Measurements from ENCODE around the gene LATS2.

Gene LATS2

DNA sequence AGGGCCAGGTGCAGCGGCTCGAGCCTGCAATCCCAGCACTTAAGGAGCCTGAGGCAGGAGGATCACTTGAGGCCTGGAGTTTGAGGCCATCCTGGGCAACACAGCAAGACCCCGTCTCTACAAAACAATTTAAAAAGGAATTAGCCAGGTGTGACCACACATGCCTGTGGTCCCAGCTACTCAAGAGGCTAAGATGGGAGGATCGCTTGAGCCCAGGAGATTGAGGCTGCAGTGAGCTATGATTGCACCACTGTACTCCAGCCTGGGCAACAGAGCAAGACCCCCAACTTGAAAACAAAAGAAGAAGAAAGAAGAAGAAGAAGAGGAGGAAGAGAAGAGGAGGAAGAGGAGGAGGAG, 47.7 kb downstream of the LATS2 start:
- no peak for DNase-seq

DNA sequence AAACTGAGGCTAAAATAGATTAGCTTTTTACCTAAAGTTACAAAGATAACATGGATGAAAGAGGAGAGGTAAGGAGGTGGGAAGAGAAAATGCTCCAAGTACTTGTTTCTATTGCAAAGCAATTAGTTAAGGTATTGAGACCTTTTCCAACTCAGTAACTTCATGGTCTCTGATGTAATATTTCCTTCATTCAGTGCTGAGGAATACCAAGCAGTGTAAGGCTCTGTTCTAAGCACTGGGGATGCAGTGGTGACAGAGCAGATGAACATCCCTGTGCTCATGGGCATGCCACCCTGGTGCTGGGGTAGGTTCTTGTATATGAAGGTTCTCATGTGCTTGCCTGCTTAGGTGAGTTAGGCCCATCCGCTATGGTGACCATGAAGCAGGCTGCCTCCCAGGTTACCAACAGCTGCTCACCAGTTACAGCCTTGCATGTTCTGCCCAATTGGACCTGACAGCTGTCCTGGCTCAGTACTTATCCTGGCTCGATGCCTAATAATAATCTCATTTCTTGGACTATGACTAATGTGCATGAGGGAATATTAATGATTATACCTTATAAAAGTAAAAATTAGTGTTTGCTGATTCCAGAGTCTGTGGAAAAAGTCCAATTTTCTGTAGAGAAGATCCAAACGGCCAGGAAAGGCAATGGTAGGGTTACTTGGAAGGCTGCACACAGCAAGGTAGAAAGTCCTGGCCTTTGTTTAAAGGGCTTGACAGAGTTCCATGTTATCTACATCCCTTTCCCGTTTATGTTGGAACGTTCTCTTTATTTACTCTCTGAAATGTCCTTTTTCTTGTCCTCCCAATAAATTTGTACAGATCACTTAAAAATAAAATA, 48.3 kb downstream of the LATS2 start:
- no peak for DNase-seq

DNA sequence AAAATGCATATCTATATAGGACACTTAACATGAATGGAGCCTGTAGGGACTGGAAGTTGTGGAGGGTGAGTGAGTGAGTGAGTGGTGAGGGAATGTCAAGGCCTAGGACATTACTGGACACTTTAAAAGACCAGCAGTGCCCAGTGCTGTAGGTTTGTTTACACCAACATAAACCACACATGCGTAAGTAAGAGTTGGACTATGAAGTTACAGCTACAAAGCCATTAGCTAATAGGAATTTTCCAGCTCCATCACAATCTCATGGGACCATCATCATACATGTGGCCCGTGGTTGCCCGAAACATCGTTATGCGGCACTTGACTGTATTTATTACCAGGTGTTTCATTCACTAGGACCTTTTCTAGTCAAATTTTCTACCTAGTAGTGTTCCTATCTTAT, 49.2 kb downstream of the LATS2 start:
- DNase-seq = no peak

DNA sequence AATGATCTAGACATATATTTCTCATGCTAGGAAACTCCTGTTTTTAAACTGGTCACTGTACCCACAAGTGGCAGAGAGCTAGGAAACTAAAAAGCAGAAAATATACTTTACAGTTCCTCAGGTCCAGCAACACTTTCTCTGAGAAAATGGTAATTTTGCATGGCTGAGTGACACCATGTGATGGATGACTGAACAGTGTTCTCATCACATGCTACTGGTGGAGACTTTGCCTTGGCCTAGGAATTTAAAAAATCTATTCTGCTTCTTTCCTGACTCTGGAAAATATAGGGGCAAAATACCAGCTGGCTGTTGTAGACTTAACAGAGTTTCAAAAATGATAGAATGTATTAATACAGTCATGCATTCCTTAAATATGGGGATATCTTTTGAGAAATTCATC, 50.0 kb downstream of the LATS2 start:
- no peak for DNase-seq

DNA sequence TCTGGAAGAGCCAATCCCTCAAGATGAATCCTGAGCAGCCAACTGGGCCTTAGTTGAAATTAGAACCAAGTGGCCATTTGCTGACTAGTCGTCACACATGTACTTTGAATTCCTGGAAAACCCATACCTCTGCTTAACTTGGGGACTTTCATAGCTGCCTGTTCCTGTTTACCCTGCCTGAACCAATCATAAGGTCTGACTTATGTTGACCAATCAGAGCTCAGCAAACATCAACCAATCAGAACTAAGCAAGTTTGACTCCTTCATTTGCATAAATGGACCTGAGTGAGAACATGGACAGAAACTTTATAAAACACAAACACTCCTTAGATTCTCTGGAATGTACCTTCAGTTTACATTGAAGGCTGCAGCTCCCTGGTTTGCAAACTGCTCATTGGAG, 50.8 kb downstream of the LATS2 start:
- DNase-seq = no peak

DNA sequence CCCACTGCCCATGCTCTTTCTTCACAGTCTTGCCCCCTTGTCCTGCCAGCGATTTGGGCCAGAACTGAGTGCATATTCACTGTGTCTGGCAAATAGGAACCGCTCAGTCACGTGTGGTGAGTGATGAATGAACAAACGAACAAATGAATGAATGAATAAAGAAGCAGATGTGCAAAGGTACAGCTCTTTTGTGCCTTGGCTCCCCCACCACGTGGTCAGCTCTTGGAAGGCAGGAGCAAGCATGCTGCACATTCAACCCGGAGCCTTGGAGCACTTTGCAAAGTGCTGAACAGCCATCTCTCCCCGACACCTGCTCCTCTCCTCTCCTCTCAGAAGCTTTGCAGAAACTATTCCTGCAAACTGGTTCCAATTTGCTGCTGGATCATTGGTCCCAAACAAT, 52.4 kb downstream of the LATS2 start:
- DNase-seq = no peak

DNA sequence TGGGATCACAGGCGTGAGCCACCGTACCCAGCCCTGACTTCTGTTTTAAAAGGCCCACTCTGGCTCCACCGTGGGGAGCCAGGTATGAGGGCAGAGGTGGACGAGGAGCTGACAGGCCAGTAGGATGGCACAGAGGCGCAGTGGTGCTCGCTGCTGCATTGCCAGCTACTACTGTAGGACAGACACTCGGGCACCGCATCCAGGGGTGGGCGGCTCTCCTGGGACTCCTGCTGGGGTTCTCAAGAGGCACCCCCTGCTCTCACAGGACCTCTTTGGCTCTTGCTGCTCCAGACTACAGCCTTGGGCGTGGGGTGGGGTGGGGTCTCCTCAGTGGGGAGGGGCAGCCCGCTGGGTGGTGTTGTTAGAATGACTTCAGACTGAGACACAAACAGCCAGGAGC, 53.4 kb downstream of the LATS2 start:
- DNase-seq = no peak

DNA sequence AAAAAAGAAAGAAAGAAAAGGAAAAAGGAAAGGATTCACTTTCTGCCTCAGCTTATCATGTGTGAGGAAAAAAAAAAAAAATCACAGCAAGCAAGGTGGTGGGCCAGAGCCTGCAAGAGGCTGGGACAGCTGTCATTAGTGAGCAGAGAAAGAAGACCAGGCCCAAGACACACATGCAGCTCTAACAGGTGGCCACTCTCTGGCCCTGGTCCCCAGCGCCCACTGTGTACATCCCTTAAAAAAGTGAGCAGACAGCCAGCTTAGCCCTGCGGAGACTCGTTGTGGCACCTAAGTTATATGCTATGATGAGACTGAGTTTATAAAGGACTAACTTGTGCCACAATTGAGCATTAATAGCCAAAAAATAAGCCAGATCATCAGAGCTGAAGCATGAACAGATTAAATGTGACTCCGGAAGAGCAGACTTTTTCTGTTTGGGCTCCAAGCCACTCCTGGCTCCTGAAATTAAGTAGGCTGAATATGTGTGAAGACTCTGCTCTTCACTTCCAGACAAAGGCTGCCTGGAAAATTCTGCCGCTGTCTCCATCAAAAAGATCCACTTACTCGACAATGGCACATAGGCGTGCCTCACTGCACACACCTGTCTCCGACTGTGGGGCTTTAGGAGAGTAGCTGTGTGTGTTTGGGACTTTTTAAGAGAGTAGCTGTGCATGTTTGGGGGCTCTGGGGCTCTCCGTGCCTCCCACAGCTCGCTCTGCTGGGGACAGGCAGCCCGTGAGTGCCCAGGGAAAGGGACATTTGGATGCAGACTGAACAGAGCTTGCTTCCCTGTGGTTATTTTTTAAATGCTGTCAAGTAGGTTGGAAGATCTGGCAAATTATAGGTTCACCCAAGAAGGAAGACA, 55.0 kb downstream of the LATS2 start:
- no peak for DNase-seq

DNA sequence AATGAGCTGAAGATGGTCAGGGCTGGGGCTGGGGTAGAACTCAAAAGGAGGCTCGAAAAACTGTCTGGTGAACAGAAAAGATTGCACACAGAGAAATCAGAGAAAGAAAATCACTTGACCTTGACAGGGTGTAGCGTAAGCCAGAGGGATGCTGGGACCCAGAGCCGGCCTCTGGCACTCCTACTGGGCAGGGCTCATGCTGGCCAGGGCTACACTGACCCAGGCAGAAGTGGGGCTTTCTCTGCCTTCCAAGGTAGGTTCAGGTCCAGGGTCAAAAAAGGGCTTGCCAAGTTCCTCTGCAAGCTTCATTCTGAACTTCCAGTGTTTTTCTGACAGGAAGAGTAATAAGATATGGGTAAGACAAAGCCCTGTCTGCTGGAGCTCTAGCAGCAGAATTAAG, 56.2 kb downstream of the LATS2 start:
- no peak for DNase-seq

DNA sequence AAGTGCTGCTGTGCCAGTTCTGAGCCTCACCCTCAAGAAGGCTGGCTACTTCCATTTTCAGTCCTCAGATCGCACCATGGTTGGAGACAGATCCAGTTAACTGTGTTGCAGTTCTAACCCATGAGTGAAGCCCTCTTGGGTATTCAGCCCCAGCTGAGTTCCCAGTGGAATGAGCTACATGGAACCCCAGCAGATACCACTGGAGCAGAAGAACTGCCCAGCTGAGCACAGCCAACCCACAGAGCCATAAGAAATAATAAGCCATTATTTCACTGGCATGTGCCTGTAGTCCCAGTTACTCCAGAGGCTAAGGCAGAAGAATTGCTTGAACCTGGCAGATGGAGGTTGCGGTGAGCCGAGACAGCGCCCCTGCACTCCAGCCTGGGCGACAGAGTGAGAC, 59.9 kb downstream of the LATS2 start:
- DNase-seq = no peak

DNA sequence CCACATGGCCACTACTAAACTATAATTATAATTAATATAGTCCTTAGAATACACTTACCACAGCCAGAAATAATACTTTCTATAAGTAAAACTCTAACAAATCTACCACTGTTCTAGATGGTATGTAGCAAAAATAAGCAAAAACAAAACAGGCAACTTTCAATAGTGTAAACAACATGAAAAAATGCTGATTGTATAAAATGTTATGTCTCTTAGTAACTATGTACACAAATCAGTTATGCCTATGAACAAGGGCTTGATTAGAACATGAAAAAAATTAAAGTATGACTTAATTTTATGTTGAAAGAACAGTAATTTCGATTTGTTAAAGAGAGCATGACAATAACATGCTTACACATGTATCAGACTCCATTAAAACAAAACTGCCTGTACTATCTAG, 60.7 kb downstream of the LATS2 start:
- DNase-seq = no peak

DNA sequence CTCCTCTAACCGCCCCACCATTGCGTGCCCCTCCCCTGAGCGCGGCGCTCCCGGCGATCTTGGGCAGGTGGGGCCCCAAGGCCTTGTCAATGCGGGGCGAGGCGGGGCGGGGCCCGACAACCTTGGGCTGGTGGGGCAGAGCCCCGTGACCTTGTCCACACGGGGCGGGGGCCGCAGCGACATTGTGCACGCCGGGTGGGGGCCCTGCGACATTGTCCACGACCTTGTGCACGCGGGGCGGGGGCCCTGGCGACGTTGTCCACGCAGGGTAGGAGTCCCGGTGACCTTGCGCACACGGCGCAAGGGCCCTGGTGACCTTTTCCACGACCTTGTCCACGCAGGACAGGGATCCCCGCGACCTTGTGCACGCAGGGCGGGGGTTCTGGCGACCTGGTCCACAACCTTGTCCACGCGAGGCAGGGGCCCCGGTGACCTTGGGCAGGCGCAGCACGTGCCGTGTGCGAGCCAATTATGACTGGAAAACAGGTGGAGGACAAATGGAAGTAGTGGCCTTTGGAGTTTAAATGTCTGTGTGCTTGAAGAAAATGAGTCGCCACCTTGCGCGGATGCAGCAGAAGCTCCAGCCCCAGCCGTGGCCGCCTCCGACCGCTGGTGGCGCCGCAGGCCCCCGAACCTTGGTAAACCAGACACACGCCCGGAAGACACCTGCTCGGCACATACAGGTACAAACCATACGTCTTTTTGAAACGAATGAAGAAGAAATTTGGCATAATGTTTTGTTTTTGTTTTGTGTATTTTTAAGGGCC, 62.6 kb downstream of the LATS2 start:
- DNase-seq = no peak

DNA sequence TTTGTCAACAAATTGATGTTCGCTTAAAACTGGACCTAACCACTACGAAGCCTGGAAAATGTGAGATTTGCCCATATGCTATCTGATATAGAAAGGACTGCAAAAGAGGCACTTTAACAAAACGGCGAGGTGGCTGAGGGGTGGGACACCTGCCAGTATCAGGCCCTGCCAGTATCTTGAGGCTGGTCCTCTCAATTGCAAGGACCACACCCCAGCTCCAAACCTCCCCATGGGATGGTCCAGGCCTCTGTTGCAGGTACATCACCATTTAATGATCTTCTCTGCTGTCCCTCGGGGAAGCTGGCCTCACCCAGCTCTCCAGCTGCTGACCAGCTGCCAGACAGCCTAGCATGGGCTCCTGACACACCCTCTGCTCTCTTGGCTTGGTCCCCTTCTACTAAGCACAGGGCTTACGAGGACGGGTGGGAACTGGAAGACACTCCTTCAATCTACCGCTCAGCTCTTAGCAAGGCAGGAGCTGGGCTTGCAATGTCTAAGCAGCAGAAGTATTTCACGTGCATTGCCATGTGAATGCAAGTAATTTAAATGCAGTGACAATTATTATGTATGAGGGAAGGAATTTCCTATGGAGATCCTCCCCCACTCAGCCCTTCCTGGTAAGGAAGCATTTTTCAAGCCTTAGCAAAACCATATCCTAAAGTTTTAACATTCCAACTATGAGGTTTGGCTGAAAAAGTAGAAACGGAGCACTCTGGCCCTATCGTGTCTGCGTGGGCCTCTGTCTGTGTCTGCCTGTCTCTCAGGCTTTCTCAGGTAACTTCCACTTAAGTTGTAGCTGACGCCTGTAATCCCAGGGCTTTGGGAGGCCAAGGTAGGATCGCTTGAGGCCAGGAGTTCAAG, 63.9 kb downstream of the LATS2 start:
- DNase-seq = no peak

DNA sequence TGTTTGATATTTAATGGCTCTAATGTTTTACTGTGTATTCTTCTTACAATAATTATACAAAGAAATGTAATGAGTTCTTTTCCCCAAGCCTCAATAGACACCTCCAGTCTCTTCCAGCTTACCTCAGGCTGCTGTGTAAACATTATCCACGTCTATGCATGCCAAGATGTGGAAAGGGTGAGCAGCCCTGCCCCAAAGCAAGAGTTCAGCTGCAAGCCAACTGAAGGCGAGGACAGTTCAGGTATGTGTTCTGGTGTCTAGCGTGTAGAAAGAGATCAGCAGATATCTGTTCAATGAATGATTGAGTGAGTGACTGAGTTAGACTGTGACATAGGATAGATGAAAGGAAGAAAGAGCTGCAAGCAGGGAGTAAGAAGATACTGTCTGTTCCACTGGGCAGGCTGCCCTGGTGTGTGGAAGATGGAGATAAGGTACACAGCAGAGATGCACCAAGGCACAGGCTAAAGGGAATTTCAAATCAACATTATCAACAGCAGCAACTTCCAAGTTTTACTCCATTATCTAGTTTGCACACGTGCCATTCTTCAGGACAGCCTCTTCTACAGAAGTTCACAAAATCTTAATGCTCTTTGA, 66.0 kb downstream of the LATS2 start:
- no peak for DNase-seq

DNA sequence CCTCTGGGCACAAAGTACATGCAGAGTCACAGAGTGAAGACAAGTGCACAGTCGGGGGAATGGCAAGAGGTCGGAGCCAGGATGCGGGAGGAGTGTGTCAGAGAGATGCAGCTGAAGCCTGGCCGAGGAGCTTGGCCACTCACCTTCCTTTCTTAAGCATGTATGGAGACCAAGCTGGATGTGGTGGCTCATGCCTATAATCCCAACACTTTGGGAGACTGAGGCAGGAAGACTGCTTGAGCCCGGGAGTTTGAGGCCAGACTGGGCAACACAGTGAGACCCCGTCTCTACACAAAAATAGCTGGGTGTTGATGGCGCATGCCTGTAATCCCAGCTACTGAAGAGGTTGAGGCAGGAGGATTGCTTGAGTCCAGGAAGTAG, 67.0 kb downstream of the LATS2 start:
- no peak for DNase-seq

DNA sequence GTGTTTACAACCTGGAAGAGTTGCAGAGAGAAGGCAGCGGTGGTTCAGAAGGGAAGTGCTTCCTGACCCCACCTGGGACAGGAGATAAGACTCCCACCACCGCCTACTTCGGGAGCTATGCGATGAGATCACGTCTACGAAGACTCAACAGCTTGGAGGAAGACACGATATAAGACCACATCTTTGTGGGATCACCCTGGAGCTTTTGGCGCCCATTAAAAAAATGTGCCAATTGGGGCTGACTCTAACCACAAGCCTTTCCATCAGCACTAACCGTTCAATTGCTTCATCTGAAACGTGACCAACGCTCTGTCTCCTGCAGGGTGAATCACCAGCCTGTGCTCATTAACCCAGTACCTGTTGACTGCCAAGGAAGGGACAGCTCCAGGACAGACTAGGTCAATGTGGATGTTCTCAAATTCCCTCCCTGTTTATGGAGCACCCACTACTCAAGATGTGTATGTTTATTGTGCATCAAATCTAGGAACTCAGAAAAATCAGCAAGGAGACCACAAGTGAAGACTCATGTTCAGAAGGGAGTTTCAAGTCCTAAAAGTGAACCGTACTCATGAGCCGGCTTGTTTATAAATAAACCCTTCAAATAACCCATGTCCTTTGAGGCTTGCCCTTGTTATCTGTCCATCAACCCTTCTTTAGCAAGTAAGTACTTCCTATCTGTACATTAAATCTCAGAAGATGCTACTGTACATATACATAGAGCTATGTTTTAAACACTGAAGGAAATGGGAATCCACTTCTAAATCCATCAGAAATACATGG, 67.5 kb downstream of the LATS2 start:
- DNase-seq = no peak

DNA sequence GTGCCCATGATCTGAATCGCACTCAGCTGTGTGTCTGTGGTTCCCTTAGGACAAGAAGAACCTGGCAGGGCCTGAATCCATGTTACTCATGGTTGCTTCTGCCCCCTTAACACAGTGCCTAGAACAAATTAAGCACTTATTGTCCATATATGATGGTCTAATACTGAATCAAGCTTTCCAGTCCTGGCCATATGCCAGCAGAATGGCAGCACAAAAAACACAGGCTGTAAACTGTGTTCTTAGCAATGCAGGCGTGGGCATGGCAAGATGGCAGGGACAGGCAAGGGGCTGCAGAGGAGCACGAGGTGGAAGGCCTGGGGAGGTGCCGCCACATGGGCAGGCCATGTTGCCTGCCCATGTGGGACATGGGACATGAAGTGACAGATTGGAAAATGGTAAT, 68.2 kb downstream of the LATS2 start:
- no peak for DNase-seq

DNA sequence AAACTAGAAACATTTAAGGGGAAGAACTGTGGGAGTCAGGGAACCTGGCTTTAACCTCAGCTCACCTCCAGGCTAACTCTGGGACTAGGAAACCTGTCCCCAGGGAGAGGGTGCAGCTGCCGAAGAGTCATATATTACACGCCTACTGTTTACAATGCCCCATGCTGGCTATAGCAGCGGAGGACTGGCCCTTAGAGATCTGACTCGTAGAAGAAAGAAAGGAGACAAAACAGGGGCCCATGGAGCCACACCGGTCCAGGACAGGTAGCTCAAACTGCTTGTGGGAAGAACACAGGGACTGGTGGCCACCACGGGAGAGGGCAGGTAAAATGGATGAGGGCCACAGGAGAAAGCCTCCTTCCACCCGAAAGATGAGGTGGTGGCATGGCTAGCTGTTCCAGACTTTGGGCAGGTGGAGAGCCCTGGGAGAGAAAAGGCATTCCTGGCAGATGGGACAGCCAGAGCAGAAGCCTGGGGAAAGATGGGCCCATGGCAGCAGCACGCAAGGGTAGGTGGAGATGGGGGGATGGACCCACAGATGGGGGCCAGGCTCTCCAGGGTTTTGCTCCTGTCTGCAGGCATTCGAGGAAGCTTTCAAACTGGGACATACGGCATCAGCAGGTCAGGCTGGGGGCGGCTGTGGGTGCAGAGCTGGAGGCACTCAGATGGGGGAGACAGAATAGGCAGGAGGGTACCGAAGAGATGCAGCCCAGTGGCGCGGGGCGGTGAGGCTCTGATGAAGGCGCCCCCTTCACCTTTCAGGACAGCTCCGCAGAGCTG, 69.5 kb downstream of the LATS2 start:
- no peak for DNase-seq

DNA sequence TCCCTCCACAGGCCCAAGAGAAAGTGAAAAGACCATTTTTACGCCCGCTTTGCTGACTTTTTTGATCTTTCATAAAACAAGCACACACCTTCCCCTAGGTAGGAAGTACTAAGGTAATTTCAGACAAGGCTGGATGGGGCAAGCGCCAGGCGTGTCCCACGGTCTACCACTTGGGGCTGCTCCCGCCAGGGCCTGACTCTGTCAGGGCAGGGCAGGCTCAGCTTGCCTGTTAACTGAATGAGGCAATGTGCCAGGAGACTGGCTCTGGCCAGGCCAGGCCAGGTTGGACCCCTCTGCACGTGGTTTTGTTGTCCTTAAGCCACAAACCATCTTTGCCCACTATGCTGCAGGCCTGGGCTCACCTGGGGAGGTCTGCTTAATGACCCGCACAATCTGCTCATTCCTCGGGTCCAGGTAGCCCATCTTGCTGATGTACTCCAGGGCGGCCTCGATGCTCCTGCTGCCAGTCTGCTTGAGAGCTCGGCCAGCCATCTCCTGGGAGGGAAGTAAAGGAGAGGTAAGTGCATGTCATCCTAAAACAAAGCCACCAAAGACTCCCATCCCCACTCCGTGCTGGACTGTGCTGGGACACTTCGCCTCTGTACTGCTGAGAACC, 70.4 kb downstream of the LATS2 start:
- no peak for DNase-seq

DNA sequence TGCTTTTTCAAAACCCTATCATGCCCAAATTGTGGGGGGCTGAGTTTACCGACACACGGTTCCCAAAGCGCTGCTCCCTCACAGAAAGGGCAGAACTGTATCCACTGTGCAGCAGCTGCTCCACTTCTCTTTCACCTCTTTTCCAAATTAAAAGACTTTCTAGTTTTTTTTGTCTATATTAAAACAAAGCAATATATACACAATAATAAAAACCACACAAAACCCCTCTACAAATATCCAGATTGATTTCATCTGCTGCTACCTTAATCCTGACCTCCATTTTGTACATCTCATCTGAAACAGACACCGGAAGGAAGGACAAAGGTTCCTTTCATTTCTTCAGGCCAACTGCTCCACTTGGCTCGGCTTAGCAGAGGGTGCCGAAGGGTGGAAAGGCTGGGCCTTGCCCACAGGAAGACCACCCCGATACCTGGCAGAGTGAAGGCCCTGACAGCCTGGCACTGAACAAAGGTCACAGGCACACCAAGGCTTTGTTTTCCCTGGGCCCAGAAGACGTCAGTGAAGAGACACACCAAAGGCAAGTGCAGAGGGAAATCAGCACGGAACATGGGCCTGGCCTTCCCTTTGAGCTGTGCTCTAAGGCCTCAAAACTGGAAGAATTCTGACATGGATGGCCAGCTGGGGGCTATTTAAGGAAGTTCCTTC, 71.6 kb downstream of the LATS2 start:
- no peak for DNase-seq
